WTC11 (cell line): ENCODE results near the gene GALNTL6. TPM values are rescaled to one million over a fixed set of nuclear protein-coding genes. Genes with fewer than 3 reads are reported as not detected.

Experiments used
- AFF4 ChIP-seq: sonication (generic); formaldehyde crosslinking; IDR thresholded peaks from 2 replicates; pipeline ENCODE4 v1.8.1; 2023; ENCODE audit warnings: mild to moderate bottlenecking, missing genetic modification reagents, borderline replicate concordance
- ATF1 ChIP-seq: sonication (generic); formaldehyde crosslinking; IDR thresholded peaks from 2 replicates; pipeline ENCODE4 v1.8.1; 2023; ENCODE audit warnings: mild to moderate bottlenecking, moderate library complexity, missing genetic modification reagents
- ATF6 ChIP-seq: sonication (generic); formaldehyde crosslinking; IDR thresholded peaks from 2 replicates; pipeline ENCODE4 v1.8.1; 2023; ENCODE audit warnings: mild to moderate bottlenecking, missing genetic modification reagents
- ELF4 ChIP-seq: sonication (generic); formaldehyde crosslinking; IDR thresholded peaks from 2 replicates; pipeline ENCODE4 v1.8.1; 2022; ENCODE audit warnings: low read depth, mild to moderate bottlenecking, moderate library complexity, missing genetic modification reagents
- ESRRA ChIP-seq: sonication (generic); formaldehyde crosslinking; IDR thresholded peaks from 2 replicates; pipeline ENCODE4 v1.8.1; 2022; ENCODE audit warnings: mild to moderate bottlenecking, missing genetic modification reagents, borderline replicate concordance
- ETV6 ChIP-seq: sonication (generic); formaldehyde crosslinking; IDR thresholded peaks from 2 replicates; pipeline ENCODE4 v1.8.1; 2022; ENCODE audit warnings: mild to moderate bottlenecking, missing genetic modification reagents
- FOXK1 ChIP-seq: sonication (generic); formaldehyde crosslinking; IDR thresholded peaks from 2 replicates; pipeline ENCODE4 v1.8.0; 2022; ENCODE audit warnings: mild to moderate bottlenecking, moderate library complexity, missing genetic modification reagents
- GTF2I ChIP-seq: fragments of 250-450 bp; sonication (Bioruptor Pico); conservative IDR thresholded peaks from 2 replicates; pipeline ENCODE4 v1.4.0; 2021; ENCODE audit warnings: mild to moderate bottlenecking
- HMGXB4 ChIP-seq: sonication (generic); formaldehyde crosslinking; IDR thresholded peaks from 2 replicates; pipeline ENCODE4 v1.8.1; 2023; ENCODE audit warnings: mild to moderate bottlenecking, moderate library complexity, missing genetic modification reagents
- JAZF1 ChIP-seq: fragments of 250-450 bp; sonication (Bioruptor Pico); IDR thresholded peaks from 2 replicates; pipeline ENCODE4 v1.9.0; 2021; ENCODE audit warnings: moderate library complexity, mild to moderate bottlenecking, inconsistent platforms
- KAT7 ChIP-seq: sonication (generic); formaldehyde crosslinking; IDR thresholded peaks from 2 replicates; pipeline ENCODE4 v1.8.1; 2023; ENCODE audit warnings: missing genetic modification reagents, mild to moderate bottlenecking, borderline replicate concordance
- MLX ChIP-seq: sonication (generic); formaldehyde crosslinking; IDR thresholded peaks from 2 replicates; pipeline ENCODE4 v1.8.1; 2023; ENCODE audit warnings: mild to moderate bottlenecking, missing genetic modification reagents, moderate library complexity
- MYBL2 ChIP-seq: sonication (generic); formaldehyde crosslinking; IDR thresholded peaks from 2 replicates; pipeline ENCODE4 v1.8.1; 2023; ENCODE audit warnings: mild to moderate bottlenecking, moderate library complexity, missing genetic modification reagents
- NFYB ChIP-seq: sonication (generic); formaldehyde crosslinking; conservative IDR thresholded peaks from 2 replicates; pipeline ENCODE4 v1.8.0; 2022; ENCODE audit warnings: low read depth, missing genetic modification reagents
- NR1H2 ChIP-seq: sonication (generic); formaldehyde crosslinking; IDR thresholded peaks from 2 replicates; pipeline ENCODE4 v1.9.0; 2021; ENCODE audit warnings: mild to moderate bottlenecking, moderate library complexity, missing genetic modification reagents
- NR3C1 ChIP-seq: sonication (generic); formaldehyde crosslinking; conservative IDR thresholded peaks from 2 replicates; pipeline ENCODE4 v1.8.1; 2023; ENCODE audit warnings: low read depth, mild to moderate bottlenecking, missing genetic modification reagents
- PREB ChIP-seq: sonication (generic); formaldehyde crosslinking; IDR thresholded peaks from 2 replicates; pipeline ENCODE4 v1.8.1; 2022; ENCODE audit warnings: mild to moderate bottlenecking, missing genetic modification reagents, moderate library complexity, borderline replicate concordance
- PRRX2 ChIP-seq: fragments of 250-450 bp; sonication (Bioruptor Pico); IDR thresholded peaks from 2 replicates; pipeline ENCODE4 v1.8.0; 2021; ENCODE audit warnings: mild to moderate bottlenecking
- SMAD4 ChIP-seq: sonication (generic); formaldehyde crosslinking; IDR thresholded peaks from 2 replicates; pipeline ENCODE4 v1.8.0; 2022; ENCODE audit warnings: mild to moderate bottlenecking, missing genetic modification reagents
- SOX15 ChIP-seq: fragments of 250-450 bp; sonication (Bioruptor Pico); IDR thresholded peaks from 2 replicates; pipeline ENCODE4 v1.9.0; 2021; ENCODE audit warnings: mild to moderate bottlenecking
- SP1 ChIP-seq: sonication (generic); formaldehyde crosslinking; conservative IDR thresholded peaks from 2 replicates; pipeline ENCODE4 v1.8.1; 2022; ENCODE audit warnings: missing genetic modification reagents
- ZNF138 ChIP-seq: sonication (generic); formaldehyde crosslinking; conservative IDR thresholded peaks from 2 replicates; pipeline ENCODE4 v1.8.1; 2022; ENCODE audit warnings: mild to moderate bottlenecking, moderate library complexity, missing genetic modification reagents
- ZNF219 ChIP-seq: sonication (generic); formaldehyde crosslinking; IDR thresholded peaks from 2 replicates; pipeline ENCODE4 v1.8.0; 2023; ENCODE audit warnings: missing genetic modification reagents, mild to moderate bottlenecking, borderline replicate concordance
- ZNF423 ChIP-seq: fragments of 250-450 bp; sonication (Bioruptor Pico); IDR thresholded peaks from 2 replicates; pipeline ENCODE4 v2.1.2; 2022; ENCODE audit warnings: mild to moderate bottlenecking, moderate library complexity
- ZNF512 ChIP-seq: sonication (generic); formaldehyde crosslinking; IDR thresholded peaks from 2 replicates; pipeline ENCODE4 v1.8.1; 2022; ENCODE audit warnings: missing genetic modification reagents, borderline replicate concordance
- ZNF671 ChIP-seq: fragments of 250-450 bp; sonication (Bioruptor Pico); IDR thresholded peaks from 2 replicates; pipeline ENCODE4 v1.8.0; 2021; ENCODE audit warnings: mild to moderate bottlenecking
- ZSCAN18 ChIP-seq: fragments of 250-450 bp; sonication (Bioruptor Pico); IDR thresholded peaks from 2 replicates; pipeline ENCODE4 v2.1.2; 2022; ENCODE audit warnings: mild to moderate bottlenecking, moderate library complexity
- total RNA-seq: library from RNA; stranded (reverse); gene quantifications from 3 replicates; pipeline ENCODE4 v1.2.3, GENCODE V29; 2021
- TF ChIP-seq, protein P1 (sequence below): sonication (generic); formaldehyde crosslinking; conservative IDR thresholded peaks from 2 replicates; pipeline ENCODE4 v1.8.1; 2022; ENCODE audit warnings: mild to moderate bottlenecking, missing genetic modification reagents

GALNTL6 gene
- total RNA-seq, 1 experiment from 2014 or later = 0.24 TPM

- TF ChIP-seq ATF6 (CRISPR knock-in tag) (no peak), MYBL2 (no peak), ESRRA (CRISPR knock-in tag) (no peak), GTF2I (CRISPR knock-in tag) (no peak), ZSCAN18 (CRISPR knock-in tag) (no peak), ZNF512 (no peak), HMGXB4 (no peak), NR1H2 (CRISPR knock-in tag) (no peak), PREB (CRISPR knock-in tag) (no peak), NFYB (no peak), JAZF1 (CRISPR knock-in tag) (no peak), SMAD4 (CRISPR knock-in tag) (no peak), NR3C1 (CRISPR knock-in tag) (no peak), ZNF138 (CRISPR knock-in tag) (0 out of 2 replicates have a peak, but pooled peaks have one; percentile 36), ZNF671 (CRISPR knock-in tag) (no peak), AFF4 (no peak), ZNF423 (peak; percentile 73), KAT7 (no peak), MLX (CRISPR knock-in tag) (no peak), SP1 (CRISPR knock-in tag) (peak; percentile 54; the same call in 1 of the 2 replicates), FOXK1 (peak; percentile 86), ATF1 (CRISPR knock-in tag) (no peak), SOX15 (CRISPR knock-in tag) (no peak), ELF4 (CRISPR knock-in tag) (no peak), ETV6 (CRISPR knock-in tag) (peak; percentile 84; the same call in 1 of the 2 replicates), ZNF219 (no peak), PRRX2 (CRISPR knock-in tag) (no peak)
- TF ChIP-seq, protein P1, sequence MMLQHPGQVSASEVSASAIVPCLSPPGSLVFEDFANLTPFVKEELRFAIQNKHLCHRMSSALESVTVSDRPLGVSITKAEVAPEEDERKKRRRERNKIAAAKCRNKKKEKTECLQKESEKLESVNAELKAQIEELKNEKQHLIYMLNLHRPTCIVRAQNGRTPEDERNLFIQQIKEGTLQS (CRISPR knock-in tag) = no peak
These were observed 1261.3 kb downstream of the GALNTL6 start (continued) for GRCh38 chr4:173074501-173074946.
